GM18873 (cell line): ENCODE data around the gene UBE2O.

Source experiments
- ATAC-seq: cut with Tn5 transposase; IDR thresholded peaks from one replicate; pipeline ENCODE4 v1.9.1; 2021; ENCODE audit warnings: mild to moderate bottlenecking, moderate library complexity, moderate number of reproducible peaks; ENCODE audit not compliant: unreplicated experiment, low FRiP score

Gene UBE2O

DNA sequence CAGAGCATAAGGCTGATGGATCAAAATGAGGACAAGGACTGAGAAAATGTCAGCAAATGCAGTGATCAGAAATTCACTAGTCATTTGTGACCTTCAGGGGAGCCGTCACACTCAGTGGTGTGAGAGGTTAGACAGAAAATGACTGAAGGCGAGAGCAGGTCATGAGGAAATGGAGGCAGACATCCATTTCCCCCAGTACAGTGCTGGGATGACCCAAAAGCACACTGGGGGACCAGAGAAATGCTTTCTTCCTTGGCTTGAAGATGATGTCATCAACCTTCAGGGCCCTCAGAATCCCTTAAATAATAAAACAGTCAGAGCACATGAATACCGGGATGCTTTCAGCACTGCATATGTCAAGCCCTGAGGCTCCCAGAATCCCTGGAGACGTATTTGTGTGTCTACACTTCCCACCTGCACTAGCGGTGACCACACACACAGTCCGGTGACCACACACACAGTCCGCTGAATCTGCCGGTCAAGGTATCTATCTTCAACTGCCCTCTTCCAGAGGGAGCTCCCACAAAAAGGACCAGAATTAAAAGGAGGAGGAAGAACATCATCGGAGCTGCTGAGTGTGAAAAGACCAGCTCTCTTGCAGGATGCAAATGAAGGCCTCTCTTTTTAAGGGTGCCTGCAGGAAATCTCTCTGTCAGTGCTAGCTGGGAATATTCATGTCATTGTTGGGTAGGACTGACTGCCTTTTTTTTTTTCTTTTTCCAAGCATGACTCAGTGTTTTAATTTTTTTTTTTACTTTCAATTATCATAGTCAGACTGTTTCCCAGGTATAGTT, 8.2 kb downstream of the UBE2O start:
- no peak for ATAC-seq

GRCh38 chr17:76442341-76443338, 10.3 kb downstream of the UBE2O start:
- ATAC-seq: no peak

DNA sequence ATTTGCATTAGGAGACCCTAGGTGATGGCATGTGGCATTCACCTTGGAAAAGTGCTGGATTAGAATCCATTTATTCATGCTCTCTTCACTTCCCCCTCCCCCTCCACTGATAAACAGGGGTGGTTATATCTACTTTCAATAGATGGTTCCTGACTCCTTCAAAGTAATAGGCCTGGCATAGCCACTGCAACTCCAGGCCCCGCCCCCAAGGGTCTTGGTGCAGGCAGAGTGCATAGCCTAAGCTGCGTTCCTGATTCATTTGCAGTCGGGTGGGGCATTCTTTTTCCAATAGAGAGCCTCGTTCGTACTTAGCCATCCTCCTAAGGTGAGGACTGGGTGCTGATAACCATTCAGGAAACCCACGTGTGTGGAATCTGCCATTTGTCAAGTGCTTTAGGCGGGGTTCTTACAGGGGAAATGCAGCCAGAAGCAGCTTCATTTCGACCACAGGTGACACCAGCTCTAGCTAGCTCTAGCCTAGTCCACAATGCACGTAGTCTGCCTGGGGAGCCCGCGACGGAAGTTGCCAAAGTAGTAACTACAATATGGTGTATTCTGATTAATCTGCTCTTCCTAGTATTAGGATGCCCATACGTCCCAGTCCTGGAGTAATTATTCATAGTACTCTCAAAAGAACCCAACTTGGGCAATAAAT, 11.1 kb downstream of the UBE2O start:
- ATAC-seq: no peak

DNA sequence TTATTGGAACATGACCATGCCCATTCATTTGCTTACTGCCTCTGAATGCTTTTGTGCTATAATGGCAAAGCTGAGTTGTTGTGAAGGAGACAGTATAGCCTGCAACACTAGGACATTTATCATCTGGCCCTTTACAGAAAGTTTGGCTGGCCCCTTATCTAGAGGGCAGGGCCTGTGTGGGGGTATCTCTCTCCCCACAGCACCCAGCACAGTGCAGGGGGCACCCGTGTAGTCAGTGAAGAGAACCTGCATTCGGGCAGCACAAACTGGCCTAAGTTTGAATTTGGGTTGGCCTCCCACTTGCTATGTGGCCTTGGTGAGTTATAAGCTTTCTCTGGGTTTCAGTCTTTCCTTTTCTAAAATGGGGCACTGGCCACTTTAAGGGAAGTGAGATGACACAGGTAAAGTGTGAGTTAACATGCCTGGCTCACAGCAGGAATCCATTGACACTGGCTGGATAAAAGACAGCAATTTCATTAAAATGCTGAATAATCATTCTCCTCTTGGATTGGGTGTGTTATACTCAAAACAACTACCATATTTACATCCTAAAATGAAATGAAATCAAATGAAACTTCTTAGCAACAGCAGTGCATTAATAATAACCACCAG, 12.1 kb downstream of the UBE2O start:
- no peak for ATAC-seq

- no peak for ATAC-seq
Observed at GRCh38 chr17:76439314-76439928, 13.5 kb downstream of the UBE2O start.

GRCh38 chr17:76438906-76439305, 14.0 kb downstream of the UBE2O start:
- no peak for ATAC-seq

DNA sequence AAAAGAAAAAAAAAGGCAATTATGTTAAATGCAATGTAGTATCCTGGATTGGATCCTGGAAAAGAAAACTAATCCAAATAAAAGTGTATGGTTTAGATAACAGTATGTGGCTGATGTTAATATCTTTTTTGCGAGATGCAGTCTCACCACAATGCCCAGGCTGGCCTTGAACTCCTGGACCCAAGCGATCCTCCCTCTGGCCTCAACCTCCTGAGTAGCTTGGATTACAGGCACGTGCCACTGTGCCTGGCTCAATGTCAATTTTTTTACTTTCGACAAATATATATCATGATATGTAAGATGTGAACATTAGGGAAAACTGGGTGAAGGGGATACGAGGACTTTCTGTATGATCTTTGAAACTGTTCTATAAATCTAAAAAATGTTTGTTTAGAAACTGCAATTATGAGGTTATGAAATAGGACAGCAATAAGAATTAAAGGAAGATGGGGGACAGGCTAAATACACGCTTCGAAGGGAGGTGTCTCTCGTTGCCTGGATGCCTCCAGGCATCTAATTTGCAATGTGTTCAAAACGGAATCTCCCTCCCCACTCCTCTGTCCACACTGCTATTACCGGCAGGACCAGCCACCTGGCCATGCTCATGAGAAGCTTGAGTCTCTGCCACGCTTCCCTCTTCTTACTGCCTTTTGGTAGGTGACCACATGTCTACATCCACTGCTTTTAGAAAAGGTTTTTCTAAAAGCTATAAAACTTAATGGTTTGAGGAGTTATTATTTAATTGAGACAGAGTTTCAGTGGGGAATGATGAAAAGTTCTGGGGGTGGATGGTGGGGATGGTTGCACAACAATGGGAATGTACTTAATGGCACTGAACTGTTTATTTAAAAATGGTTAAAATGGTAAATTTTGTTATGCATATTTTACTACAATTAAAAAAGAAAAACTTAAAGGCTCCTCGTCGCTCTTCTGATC, 15.2 kb downstream of the UBE2O start:
- ATAC-seq: no peak

DNA sequence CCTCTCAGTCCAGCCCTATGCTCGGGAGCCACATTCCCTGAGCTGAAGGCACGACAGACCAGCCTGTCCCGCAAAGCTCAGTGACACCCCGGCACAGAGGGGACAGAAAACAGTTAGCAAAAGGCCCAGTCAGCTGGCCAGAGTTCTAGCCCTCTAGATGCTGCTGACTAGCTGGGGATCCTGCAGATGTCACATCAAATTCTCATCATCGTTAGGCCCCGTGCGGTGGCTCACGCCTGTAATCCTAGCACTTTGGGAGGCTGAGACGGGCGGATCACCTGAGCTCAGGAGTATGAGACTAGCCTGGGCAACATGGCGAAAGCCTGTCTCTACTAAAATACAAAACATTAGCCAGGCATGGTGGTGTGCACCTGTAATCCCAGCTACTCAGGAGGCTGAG, 17.2 kb downstream of the UBE2O start:
- no peak for ATAC-seq

DNA sequence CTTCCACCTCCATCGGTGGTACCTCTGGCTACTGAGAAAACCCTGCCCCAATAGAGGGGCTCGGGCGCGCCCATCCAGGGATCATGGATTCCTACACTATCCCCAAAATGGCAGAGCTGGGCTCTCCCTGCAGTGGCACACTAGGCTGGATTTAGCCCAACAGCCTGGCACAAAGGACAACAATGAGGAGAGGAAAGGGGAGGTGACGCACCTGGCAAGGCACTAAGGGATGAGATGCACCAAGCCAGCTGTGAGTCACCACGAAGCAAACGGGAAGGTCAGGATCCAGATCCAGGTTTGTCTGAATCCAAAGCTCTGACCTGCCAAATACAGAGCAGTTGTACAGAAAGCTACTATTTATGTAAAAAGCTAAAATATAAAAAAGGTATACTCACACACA, 18.1 kb downstream of the UBE2O start:
- no peak for ATAC-seq

- ATAC-seq: no peak
Observed at GRCh38 chr17:76433693-76434092, 19.3 kb downstream of the UBE2O start.

- no peak for ATAC-seq
Observed at GRCh38 chr17:76432712-76433336, 20.1 kb downstream of the UBE2O start.

DNA sequence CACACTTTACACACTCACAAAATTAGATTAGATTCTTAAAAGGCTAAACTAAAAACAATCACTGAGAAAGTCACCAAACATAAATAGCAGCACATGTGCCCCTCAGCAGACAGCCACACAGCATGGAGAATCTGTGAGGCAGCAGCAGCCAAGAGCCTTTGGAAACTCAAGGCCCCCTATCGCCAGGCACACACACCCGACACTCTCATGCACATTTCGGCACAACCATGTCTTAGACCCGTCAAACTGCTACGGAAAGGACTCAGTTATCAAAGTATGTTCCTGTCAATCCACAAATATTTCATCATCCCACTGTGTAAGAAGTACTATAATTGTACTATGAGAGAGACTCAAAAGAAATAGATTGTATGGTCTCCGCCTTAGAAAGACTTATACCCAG, 20.9 kb downstream of the UBE2O start:
- ATAC-seq: no peak

GRCh38 chr17:76431509-76431908, 21.4 kb downstream of the UBE2O start:
- ATAC-seq: no peak

- ATAC-seq: no peak
Observed at GRCh38 chr17:76428511-76428910, 24.4 kb downstream of the UBE2O start.

GRCh38 chr17:76427501-76428231, 25.3 kb downstream of the UBE2O start:
- no peak for ATAC-seq

DNA sequence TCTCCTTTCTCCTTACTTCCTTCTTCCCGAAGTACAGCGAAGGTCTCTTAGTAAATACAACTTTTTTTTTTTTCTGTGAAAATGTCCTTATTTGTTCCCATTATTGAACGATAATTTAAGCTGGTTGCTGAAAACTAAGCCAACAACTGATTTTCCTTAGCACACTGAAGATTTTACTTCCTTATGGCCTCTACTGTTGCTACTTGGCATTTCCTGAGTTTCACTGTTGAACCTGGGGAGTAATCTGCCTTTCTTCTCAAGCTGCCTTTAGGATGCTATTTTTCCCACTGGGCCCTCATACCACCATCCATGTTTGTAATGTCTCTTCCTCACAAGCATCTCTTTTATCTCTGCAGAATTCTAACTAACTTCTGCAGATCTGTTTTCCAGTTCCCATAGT, 26.1 kb downstream of the UBE2O start:
- ATAC-seq: no peak

DNA sequence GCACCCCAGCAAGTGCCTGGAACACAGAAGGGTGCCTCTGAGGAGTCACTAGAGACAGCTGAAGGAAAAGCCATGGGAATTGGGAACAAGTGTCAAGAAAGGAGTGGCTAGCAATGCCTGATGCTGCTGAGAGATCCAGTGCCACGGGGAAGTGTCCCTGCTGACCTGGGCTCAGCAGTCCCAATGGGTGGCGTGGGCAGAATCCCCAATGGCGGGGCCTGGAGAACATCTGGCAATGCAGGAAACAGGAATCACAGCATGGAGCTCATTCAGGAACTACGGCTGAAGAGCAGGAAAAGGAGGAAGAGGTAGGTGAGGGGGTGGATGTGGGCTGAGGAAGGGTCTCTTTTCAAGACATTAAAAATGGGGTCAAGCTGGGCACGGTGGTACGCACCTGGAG, 30.1 kb downstream of the UBE2O start:
- ATAC-seq: no peak

- ATAC-seq: no peak
Observed at GRCh38 chr17:76422406-76422805, 30.5 kb downstream of the UBE2O start.
